Panc1 (cell line): ENCODE measurements around the gene PLCD3.

Experiments used
- CTCF ChIP-seq: fragments of 450-650 bp; IDR thresholded peaks from 2 replicates; pipeline ENCODE4 v1.5.1; 2017; ENCODE audit warnings: mild to moderate bottlenecking
- POLR2AphosphoS5 ChIP-seq: IDR thresholded peaks from 2 replicates; pipeline ENCODE4 v1.6.1; 2012; ENCODE audit warnings: mild to moderate bottlenecking, low read depth, low read length, moderate library complexity
- REST ChIP-seq, 2 experiments: IDR thresholded peaks; 2 replicates each; pipeline ENCODE4 v1.6.1; 2011 to 2012; ENCODE audit warnings: low read depth in 2 of 2, control low read depth in 1 of 2, low read length in 1 of 2, mild to moderate bottlenecking in 1 of 2, moderate library complexity in 1 of 2; ENCODE audit not compliant: insufficient read depth in 1 of 2
- SIN3A ChIP-seq: IDR thresholded peaks from 2 replicates; pipeline ENCODE4 v1.6.1; 2012; ENCODE audit warnings: low read depth, mild to moderate bottlenecking, low read length, moderate library complexity, borderline replicate concordance; ENCODE audit not compliant: insufficient read depth

- TF ChIP-seq CTCF (no peak), POLR2AphosphoS5 (no peak), SIN3A (no peak), REST (IDR thresholded peaks at IDR 0.05; ENCODE audit: insufficient read depth in 1 of 2, low read depth in 2 of 2, low read length in 1 of 2) (no peak)
Measured at GRCh38 chr17:45086391-45086790, 45.9 kb downstream of the PLCD3 start.
